ENCODE data around the gene PACS1. TPM values are rescaled to one million over a fixed set of nuclear protein-coding genes. Genes with fewer than 3 reads are reported as not detected.

Gene PACS1
- total RNA-seq, 1 experiment from 2014 or later, result 47.9 TPM

- Mint-ChIP-seq H3K4me3 (ENCODE audit: low read depth, unreplicated experiment) (no peak overlapping the region), H3K27ac (ENCODE audit: unreplicated experiment) (no peak overlapping the region), H3K4me1 (ENCODE audit: low read depth, unreplicated experiment) (peaks cover 7% of the 10 kb centered on the region), H3K36me3 (ENCODE audit: insufficient read depth, unreplicated experiment) (no peaks in the 10 kb centered on the region), H3K9me3 (ENCODE audit: low read depth, unreplicated experiment) (no peaks in the 10 kb centered on the region), H3K27me3 (ENCODE audit: unreplicated experiment) (no peaks in the 10 kb centered on the region)
- intact Hi-C loops (cut with micrococcal nuclease; ENCODE audit: unreplicated experiment), result no loop called here
- DNase-seq, result no peak
- no TSS peak for BruUV-seq (replicated peaks)
- TF ChIP-seq CTCF (IDR thresholded peaks at IDR 0.05; ENCODE audit: unreplicated experiment), result no peak
- CTCF ChIA-PET, result interaction anchor here (0.8 kb wide), 1 partner anchor 21 kb away, joined by 3 read pairs; no protein-coding TSS in a partner anchor
Measured at GRCh38 chr11:66159324-66159984, 89.4 kb downstream of the PACS1 start.

- Mint-ChIP-seq H3K4me1 (ENCODE audit: low read depth, unreplicated experiment) (peaks cover 7% of the 10 kb centered on the region), H3K27ac (ENCODE audit: unreplicated experiment) (no peak overlapping the region), H3K27me3 (ENCODE audit: unreplicated experiment) (no peaks in the 10 kb centered on the region), H3K36me3 (ENCODE audit: insufficient read depth, unreplicated experiment) (no peaks in the 10 kb centered on the region), H3K9me3 (ENCODE audit: low read depth, unreplicated experiment) (no peaks in the 10 kb centered on the region), H3K4me3 (ENCODE audit: low read depth, unreplicated experiment) (no peak overlapping the region)
- BruUV-seq (replicated peaks), result no TSS peak
- TF ChIP-seq CTCF (IDR thresholded peaks at IDR 0.05; ENCODE audit: unreplicated experiment), result no peak
- intact Hi-C loops (cut with micrococcal nuclease; ENCODE audit: unreplicated experiment), result no loop called here
- CTCF ChIA-PET, result no interaction called here
- no peak for DNase-seq
Measured at GRCh38 chr11:66160709-66161108, 90.6 kb downstream of the PACS1 start.

GRCh38 chr11:66168289-66168688 lies 98.2 kb downstream of the PACS1 start:
- Mint-ChIP-seq H3K27ac (ENCODE audit: unreplicated experiment) (no peak overlapping the region), H3K4me3 (ENCODE audit: low read depth, unreplicated experiment) (no peak overlapping the region), H3K4me1 (ENCODE audit: low read depth, unreplicated experiment) (no peaks in the 10 kb centered on the region), H3K36me3 (ENCODE audit: insufficient read depth, unreplicated experiment) (no peaks in the 10 kb centered on the region), H3K27me3 (ENCODE audit: unreplicated experiment) (no peaks in the 10 kb centered on the region), H3K9me3 (ENCODE audit: low read depth, unreplicated experiment) (no peaks in the 10 kb centered on the region)
- no peak for TF ChIP-seq CTCF (IDR thresholded peaks at IDR 0.05; ENCODE audit: unreplicated experiment)
- DNase-seq, result no peak
- CTCF ChIA-PET, result interaction anchor here (0.7 kb wide), 1 partner anchor 117 kb away, joined by 4 read pairs; no protein-coding TSS in a partner anchor
- intact Hi-C loops (cut with micrococcal nuclease; ENCODE audit: unreplicated experiment), result no loop called here
- BruUV-seq (replicated peaks), result no TSS peak

- H3K4me1 Mint-ChIP-seq (ENCODE audit: low read depth, unreplicated experiment), result no peaks in the 10 kb centered on the region
- no peaks in the 10 kb centered on the region for H3K9me3 Mint-ChIP-seq (ENCODE audit: low read depth, unreplicated experiment)
- H3K27ac Mint-ChIP-seq (ENCODE audit: unreplicated experiment), result no peak overlapping the region
- no peak for TF ChIP-seq CTCF (IDR thresholded peaks at IDR 0.05; ENCODE audit: unreplicated experiment)
- BruUV-seq (replicated peaks), result no TSS peak
- no peak overlapping the region for H3K4me3 Mint-ChIP-seq (ENCODE audit: low read depth, unreplicated experiment)
- CTCF ChIA-PET, result no interaction called here
- no peaks in the 10 kb centered on the region for H3K36me3 Mint-ChIP-seq (ENCODE audit: insufficient read depth, unreplicated experiment)
- intact Hi-C loops (cut with micrococcal nuclease; ENCODE audit: unreplicated experiment), result no loop called here
- no peak for DNase-seq
- no peaks in the 10 kb centered on the region for H3K27me3 Mint-ChIP-seq (ENCODE audit: unreplicated experiment)
Measured at GRCh38 chr11:66172146-66172545, 102.1 kb downstream of the PACS1 start.
